ENCODE results near the gene ZMYM2. TPM values are rescaled to one million over a fixed set of nuclear protein-coding genes. Genes with fewer than 3 reads are reported as not detected.
"Not testable (repeated sequence)": the region's sequence is repeated elsewhere in the genome, so short reads cannot be mapped to it uniquely, and the experiment has no call there.

ZMYM2 gene
- total RNA-seq, 4 donors from 2014 or later, result 33.4 to 91.1 (median 63.6) TPM

DNA sequence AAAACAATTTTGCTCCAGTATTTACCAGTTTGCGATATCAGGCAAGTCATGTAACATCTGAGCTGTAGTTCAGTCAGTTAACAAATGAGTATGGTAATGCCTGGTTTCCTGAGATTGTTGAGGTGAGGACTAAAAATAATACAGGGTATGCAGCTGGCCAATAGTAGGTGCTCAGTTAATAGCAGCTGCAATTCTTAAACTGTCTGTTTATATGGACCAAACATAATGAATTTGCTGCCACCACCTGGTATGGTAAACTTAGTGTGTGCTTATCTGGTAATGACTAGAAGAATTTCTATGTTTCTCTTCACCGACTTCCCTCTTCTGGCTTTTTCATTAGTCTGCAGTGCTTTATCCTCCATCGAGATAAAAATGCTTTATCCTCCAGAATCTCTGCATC lies 9.1 kb downstream of the ZMYM2 start:
- Histone ChIP-seq H3K9me3 (no peaks in the 10 kb centered on the region), H3K4me3 (no peak overlapping the region), H3K27ac (no peak overlapping the region), H3K4me1 (peaks cover 0 to 41% (median 2%) of the 10 kb centered on the region in 4 donors), H3K36me3 (peaks cover 0 to 34% (median 7%) of the 10 kb centered on the region in 4 donors), H3K27me3 (no peaks in the 10 kb centered on the region)
- WGBS, 2 donors (ENCODE audit: low coverage in 1 of 2), result 83 to 89% methylated on average over 3 of the region's 3 CpGs
- intact Hi-C loops (cut with DNase I; ENCODE audit: low total_unique reads) (no loop called here), in situ Hi-C loops (cut with MboI; ENCODE audit: low pct_ligation_motif_present in 1 of 4, low pct_unique_long_range_greater_than_20kb in 1 of 4, low sequenced_read_pairs in 3 of 4) (no loop called here)
- DNase-seq, result no peak
- no peak for TF ChIP-seq EP300 (IDR thresholded peaks at IDR 0.05; ENCODE audit: low read depth)

DNA sequence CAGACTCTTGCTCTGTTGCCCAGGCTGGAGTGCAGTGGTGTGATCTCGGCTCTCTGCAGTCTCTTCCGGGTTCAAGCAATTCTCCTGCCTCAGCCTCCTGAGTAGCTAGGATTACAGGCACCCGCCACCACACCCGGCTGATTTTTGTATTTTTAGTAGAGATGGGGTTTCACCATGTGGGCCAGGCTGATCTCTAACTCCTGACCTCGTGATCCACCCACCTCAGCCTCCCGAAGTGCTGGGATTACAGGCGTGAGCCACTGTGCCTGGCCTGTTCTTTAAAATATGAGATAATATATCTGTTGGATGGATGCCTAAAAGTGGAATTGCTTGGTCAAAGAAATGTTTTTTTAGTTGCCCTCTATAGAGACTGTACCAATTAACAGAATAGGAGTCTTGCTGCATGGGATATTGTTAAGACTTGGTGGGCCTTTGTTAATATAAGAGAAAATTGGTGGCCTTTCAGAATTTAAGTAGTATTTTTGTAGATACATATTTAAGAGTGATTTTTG lies 16.0 kb downstream of the ZMYM2 start:
- in situ Hi-C loops (cut with MboI; ENCODE audit: low pct_ligation_motif_present in 1 of 4, low pct_unique_long_range_greater_than_20kb in 1 of 4, low sequenced_read_pairs in 3 of 4); H3K27ac ChIP-seq; H3K4me1 ChIP-seq; intact Hi-C loops (cut with DNase I; ENCODE audit: low total_unique reads); H3K27me3 ChIP-seq; H3K4me3 ChIP-seq; DNase-seq; H3K9me3 ChIP-seq: not testable (repeated sequence)
- 94 to 97% methylated on average over 7 of the region's 7 CpGs for WGBS, 2 donors (ENCODE audit: low coverage in 1 of 2)
- H3K36me3 ChIP-seq, result peaks cover 0 to 34% (median 1%) of the 10 kb centered on the region in 4 donors

DNA sequence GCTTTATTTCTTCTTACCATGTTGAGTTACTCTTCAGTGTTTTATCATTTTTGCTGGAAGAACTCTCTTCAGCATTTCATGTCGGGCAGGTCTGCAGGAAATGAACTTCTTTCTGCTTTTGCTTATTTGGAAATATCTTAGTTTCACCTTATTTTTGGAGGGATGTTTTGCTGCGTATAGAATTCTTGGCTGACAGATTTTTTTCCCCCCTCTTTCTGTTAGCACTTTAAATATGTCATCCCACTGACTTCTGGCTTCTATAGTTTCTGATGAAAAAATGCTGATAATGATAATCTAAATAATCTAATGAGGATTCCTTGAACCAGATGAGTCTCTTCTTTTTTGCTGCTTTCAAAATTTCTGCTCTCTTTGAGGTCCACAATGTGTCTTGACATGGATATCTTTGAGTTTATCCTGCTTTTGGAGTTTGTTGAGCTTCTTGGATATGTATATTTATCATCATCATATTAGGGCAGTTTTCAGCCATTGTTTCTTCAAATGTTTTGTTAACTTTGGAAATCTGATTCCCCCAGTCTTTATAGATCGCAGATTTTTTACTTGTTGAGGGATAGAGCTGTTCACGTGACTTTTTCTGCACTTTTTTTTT lies 20.4 kb downstream of the ZMYM2 start:
- H3K9me3 ChIP-seq, result peaks cover 0 to 4% of the 10 kb centered on the region in 2 donors
- H3K27ac ChIP-seq, result no peak overlapping the region
- no peak for DNase-seq
- in situ Hi-C loops (cut with MboI; ENCODE audit: low pct_ligation_motif_present in 1 of 4, low pct_unique_long_range_greater_than_20kb in 1 of 4, low sequenced_read_pairs in 3 of 4) (no loop called here), intact Hi-C loops (cut with DNase I; ENCODE audit: low total_unique reads) (no loop called here)
- H3K36me3 ChIP-seq, result peaks cover 0 to 35% (median 5%) of the 10 kb centered on the region in 4 donors
- TF ChIP-seq EP300 (IDR thresholded peaks at IDR 0.05; ENCODE audit: low read depth) (no peak), POLR2A (IDR thresholded peaks at IDR 0.05) (no peak), POLR2AphosphoS5 (IDR thresholded peaks at IDR 0.05) (no peak)
- TF ChIP-seq, protein P1, sequence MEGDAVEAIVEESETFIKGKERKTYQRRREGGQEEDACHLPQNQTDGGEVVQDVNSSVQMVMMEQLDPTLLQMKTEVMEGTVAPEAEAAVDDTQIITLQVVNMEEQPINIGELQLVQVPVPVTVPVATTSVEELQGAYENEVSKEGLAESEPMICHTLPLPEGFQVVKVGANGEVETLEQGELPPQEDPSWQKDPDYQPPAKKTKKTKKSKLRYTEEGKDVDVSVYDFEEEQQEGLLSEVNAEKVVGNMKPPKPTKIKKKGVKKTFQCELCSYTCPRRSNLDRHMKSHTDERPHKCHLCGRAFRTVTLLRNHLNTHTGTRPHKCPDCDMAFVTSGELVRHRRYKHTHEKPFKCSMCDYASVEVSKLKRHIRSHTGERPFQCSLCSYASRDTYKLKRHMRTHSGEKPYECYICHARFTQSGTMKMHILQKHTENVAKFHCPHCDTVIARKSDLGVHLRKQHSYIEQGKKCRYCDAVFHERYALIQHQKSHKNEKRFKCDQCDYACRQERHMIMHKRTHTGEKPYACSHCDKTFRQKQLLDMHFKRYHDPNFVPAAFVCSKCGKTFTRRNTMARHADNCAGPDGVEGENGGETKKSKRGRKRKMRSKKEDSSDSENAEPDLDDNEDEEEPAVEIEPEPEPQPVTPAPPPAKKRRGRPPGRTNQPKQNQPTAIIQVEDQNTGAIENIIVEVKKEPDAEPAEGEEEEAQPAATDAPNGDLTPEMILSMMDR (IDR thresholded peaks at IDR 0.05), result no peak
- no peak overlapping the region for H3K4me3 ChIP-seq
- H3K27me3 ChIP-seq, result no peaks in the 10 kb centered on the region
- 86 to 98% methylated on average over 4 of the region's 4 CpGs for WGBS, 2 donors (ENCODE audit: low coverage in 1 of 2)
- H3K4me1 ChIP-seq, result peaks cover 0 to 10% (median 6%) of the 10 kb centered on the region in 4 donors

DNA sequence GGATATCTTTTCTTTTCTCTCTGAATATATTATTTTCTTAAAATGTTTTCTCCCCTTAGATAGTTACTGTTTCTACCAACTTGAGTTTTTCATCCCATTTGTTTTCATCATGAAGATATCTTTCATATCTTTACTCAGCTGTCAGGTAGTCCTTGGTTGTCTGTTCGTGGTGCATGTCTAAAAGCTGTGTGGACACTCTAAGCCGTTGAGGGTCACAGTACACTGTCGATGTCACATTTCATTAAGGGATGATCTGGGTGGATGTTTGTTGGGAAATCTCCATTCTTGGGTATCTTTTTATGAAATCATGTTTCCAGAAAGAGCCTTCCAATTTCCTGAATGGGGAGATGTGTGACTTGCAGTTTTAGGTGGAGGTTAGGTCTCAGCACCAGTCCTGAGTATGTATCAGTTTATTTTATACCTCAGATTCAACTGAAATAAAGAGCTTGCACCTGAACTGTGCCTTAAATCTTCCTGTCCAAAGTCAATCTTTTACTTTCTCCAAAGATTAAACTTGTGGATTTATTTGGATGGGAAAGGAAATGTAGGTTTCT lies 23.2 kb downstream of the ZMYM2 start:
- peaks cover 0 to 20% (median 11%) of the 10 kb centered on the region in 4 donors for H3K4me1 ChIP-seq
- no peak overlapping the region for H3K27ac ChIP-seq
- TF ChIP-seq POLR2AphosphoS5 (IDR thresholded peaks at IDR 0.05) (no peak), POLR2A (IDR thresholded peaks at IDR 0.05) (no peak), EP300 (IDR thresholded peaks at IDR 0.05; ENCODE audit: low read depth) (no peak)
- TF ChIP-seq, protein P1 (IDR thresholded peaks at IDR 0.05), result no peak
- intact Hi-C loops (cut with DNase I; ENCODE audit: low total_unique reads), result no loop called here
- H3K9me3 ChIP-seq, result peaks cover 0 to 4% of the 10 kb centered on the region in 2 donors
- WGBS, 2 donors (ENCODE audit: low coverage in 1 of 2), result 77 to 100% methylated on average over 1 to 3 of the region's 3 CpGs
- no peaks in the 10 kb centered on the region for H3K27me3 ChIP-seq
- no peak for DNase-seq
- H3K36me3 ChIP-seq, result peaks cover 0 to 30% (median 5%) of the 10 kb centered on the region in 4 donors
- in situ Hi-C loops (cut with MboI; ENCODE audit: low pct_ligation_motif_present in 1 of 4, low pct_unique_long_range_greater_than_20kb in 1 of 4, low sequenced_read_pairs in 3 of 4), result no loop called here
- no peak overlapping the region for H3K4me3 ChIP-seq

DNA sequence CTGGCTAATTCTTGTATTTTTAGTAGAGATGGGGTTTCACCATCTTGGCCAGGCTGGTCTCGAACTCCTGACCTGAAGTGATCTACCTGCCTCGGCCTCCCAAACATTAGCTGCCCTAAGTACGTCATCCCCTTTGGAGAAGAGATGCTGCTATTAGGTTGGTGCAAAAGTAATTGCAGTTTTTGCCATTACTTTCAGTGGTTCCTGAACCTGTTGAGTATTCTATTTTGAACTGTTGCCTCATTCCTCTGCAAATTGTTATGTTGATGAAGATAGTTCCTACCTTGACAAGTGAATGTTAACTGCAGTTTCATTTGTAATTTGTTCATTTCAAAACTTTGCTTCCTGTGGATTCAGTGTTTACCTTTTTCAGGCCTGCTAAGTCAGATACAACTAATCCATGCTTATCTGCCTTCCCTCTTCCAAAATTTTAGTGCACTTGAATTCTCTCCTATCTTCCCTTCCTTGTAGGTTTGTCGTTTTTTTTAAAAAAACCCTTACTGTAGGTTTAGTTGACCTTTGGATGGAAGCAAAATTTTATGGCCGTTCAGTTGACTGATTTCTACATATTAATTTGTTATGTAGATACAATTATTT lies 24.0 kb downstream of the ZMYM2 start:
- intact Hi-C loops (cut with DNase I; ENCODE audit: low total_unique reads), result no loop called here
- in situ Hi-C loops (cut with MboI; ENCODE audit: low pct_ligation_motif_present in 1 of 4, low pct_unique_long_range_greater_than_20kb in 1 of 4, low sequenced_read_pairs in 3 of 4), result no loop called here
- no peak for DNase-seq
- Histone ChIP-seq H3K4me3 (no peak overlapping the region), H3K9me3 (peaks cover 0 to 4% of the 10 kb centered on the region in 2 donors), H3K27ac (no peak overlapping the region), H3K27me3 (no peaks in the 10 kb centered on the region), H3K36me3 (peaks cover 0 to 26% (median 5%) of the 10 kb centered on the region in 4 donors), H3K4me1 (peaks cover 0 to 20% (median 11%) of the 10 kb centered on the region in 4 donors)
- 75 to 89% methylated on average over 4 to 5 of the region's 5 CpGs for WGBS, 2 donors (ENCODE audit: low coverage in 1 of 2)
- no peak for TF ChIP-seq EP300 (IDR thresholded peaks at IDR 0.05; ENCODE audit: low read depth)
- no peak for TF ChIP-seq POLR2A (IDR thresholded peaks at IDR 0.05)
- TF ChIP-seq, protein P1 (IDR thresholded peaks at IDR 0.05), result no peak
- TF ChIP-seq POLR2AphosphoS5 (IDR thresholded peaks at IDR 0.05), result no peak
